Adrenal gland (tissue), 5 donors: Measurements from ENCODE around the gene RAP1A.

Experiments
- CTCF ChIP-seq, 6 experiments: fragments of 450-650 bp in 4 of 6; fragments of 200-600 bp in 2 of 6; sonication (generic) in 1 of 6; IDR thresholded peaks; 1 replicate in 5 of 6; 2 replicates in 1 of 6; pipeline versions ENCODE4 v1.5.1 to v1.8.0; 2016 to 2021; ENCODE audit warnings: antibody characterized with exemption in 6 of 6, mild to moderate bottlenecking in 2 of 6, moderate library complexity in 1 of 6
- POLR2A ChIP-seq, 2 donors: fragments of 450-650 bp; IDR thresholded peaks; one replicate each; pipeline ENCODE4 v1.6.1; 2017; ENCODE audit warnings: antibody characterized with exemption in 2 of 2, mild to moderate bottlenecking in 2 of 2, moderate library complexity in 1 of 2
- donor health status: DM: no; HTN: no; CAD: no.

- TF ChIP-seq CTCF (IDR thresholded peaks at IDR 0.05) (peak; percentile 47 to 90 (median 84)), POLR2A (IDR thresholded peaks at IDR 0.05) (peak; percentile 62 to 70)
Measured at GRCh38 chr1:111755331-111756123, 135.9 kb downstream of the RAP1A start, which contains the start of gene DDX20.
